Measurements from ENCODE around the gene PJVK. TPM values are rescaled to one million over a fixed set of nuclear protein-coding genes. Genes with fewer than 3 reads are reported as not detected.
"Not testable (repeated sequence)": the region's sequence is repeated elsewhere in the genome, so short reads cannot be mapped to it uniquely, and the experiment has no call there.

PJVK gene
- polyA plus RNA-seq, 3 donors from 2014 or later, result 0.19 TPM; not detected in 2

- no peak for DNase-seq
- peaks cover 0 to 2% (median 0%) of the 10 kb centered on the region in 3 donors for H3K27me3 Mint-ChIP-seq (ENCODE audit: low read depth in 3 of 3)
- no peaks in the 10 kb centered on the region for H3K36me3 Mint-ChIP-seq
- H3K9me3 Mint-ChIP-seq, result no peaks in the 10 kb centered on the region
- peaks cover 11 to 13% of the 10 kb centered on the region in 2 donors for H3K4me1 Mint-ChIP-seq
- H3K4me3 Mint-ChIP-seq, result no peak overlapping the region
- no peak overlapping the region for H3K27ac Mint-ChIP-seq
Observed at GRCh38 chr2:178419123-178419522, 32.1 kb upstream of the PJVK start.

GRCh38 chr2:178420463-178420999 lies 30.6 kb upstream of the PJVK start:
- Mint-ChIP-seq H3K27me3 (ENCODE audit: low read depth in 3 of 3) (no peaks in the 10 kb centered on the region), H3K27ac (no peak overlapping the region), H3K9me3 (peaks cover 0 to 5% (median 0%) of the 10 kb centered on the region in 6 donors), H3K4me3 (no peak overlapping the region), H3K4me1 (no peaks in the 10 kb centered on the region), H3K36me3 (peaks cover 3 to 8% (median 4%) of the 10 kb centered on the region in 3 donors)
- no peak for DNase-seq

GRCh38 chr2:178422097-178422496 lies 29.1 kb upstream of the PJVK start:
- peaks cover 0 to 8% (median under 1%) of the 10 kb centered on the region in 6 donors for H3K9me3 Mint-ChIP-seq
- H3K27ac Mint-ChIP-seq, result no peak overlapping the region
- no peak for DNase-seq
- H3K4me1 Mint-ChIP-seq, result no peaks in the 10 kb centered on the region
- peaks cover 12 to 22% (median 16%) of the 10 kb centered on the region in 3 donors for H3K36me3 Mint-ChIP-seq
- no peak overlapping the region for H3K4me3 Mint-ChIP-seq
- H3K27me3 Mint-ChIP-seq (ENCODE audit: low read depth in 3 of 3), result peaks cover 0 to 1% (median 0%) of the 10 kb centered on the region in 3 donors

GRCh38 chr2:178423746-178424145 lies 27.4 kb upstream of the PJVK start:
- H3K27me3 Mint-ChIP-seq (ENCODE audit: low read depth in 3 of 3); H3K4me1 Mint-ChIP-seq; H3K9me3 Mint-ChIP-seq; H3K4me3 Mint-ChIP-seq; H3K27ac Mint-ChIP-seq; DNase-seq: not testable (repeated sequence)
- H3K36me3 Mint-ChIP-seq, result peaks cover 13 to 25% (median 23%) of the 10 kb centered on the region in 3 donors

GRCh38 chr2:178425255-178425827 lies 25.8 kb upstream of the PJVK start:
- Mint-ChIP-seq H3K9me3 (peaks cover 0 to 8% (median under 1%) of the 10 kb centered on the region in 6 donors), H3K36me3 (peaks cover 13 to 35% (median 26%) of the 10 kb centered on the region in 3 donors)

GRCh38 chr2:178426388-178426787 lies 24.8 kb upstream of the PJVK start:
- peaks cover 17 to 45% (median 30%) of the 10 kb centered on the region in 3 donors for H3K36me3 Mint-ChIP-seq

More at GRCh38 chr2:178425255-178425827, 25.8 kb upstream of the PJVK start:
- Mint-ChIP-seq H3K4me1 (no peaks in the 10 kb centered on the region), H3K27ac (no peak overlapping the region), H3K27me3 (ENCODE audit: low read depth in 3 of 3) (peaks cover 0 to 1% (median 0%) of the 10 kb centered on the region in 3 donors), H3K4me3 (no peak overlapping the region)
- no peak for DNase-seq

GRCh38 chr2:178427458-178427857 lies 23.7 kb upstream of the PJVK start:
- Mint-ChIP-seq H3K9me3 (peaks cover 0 to 8% (median under 1%) of the 10 kb centered on the region in 6 donors), H3K36me3 (peaks cover 17 to 54% (median 38%) of the 10 kb centered on the region in 3 donors), H3K4me3 (no peak overlapping the region), H3K27me3 (ENCODE audit: low read depth in 3 of 3) (peaks cover 0 to 1% (median 0%) of the 10 kb centered on the region in 3 donors), H3K4me1 (no peaks in the 10 kb centered on the region), H3K27ac (no peak overlapping the region)
- no peak for DNase-seq

More at GRCh38 chr2:178426388-178426787, 24.8 kb upstream of the PJVK start:
- H3K4me3 Mint-ChIP-seq, result no peak overlapping the region
- peaks cover 0 to 1% (median 0%) of the 10 kb centered on the region in 3 donors for H3K27me3 Mint-ChIP-seq (ENCODE audit: low read depth in 3 of 3)
- H3K27ac Mint-ChIP-seq, result no peak overlapping the region
- DNase-seq, result no peak
- H3K9me3 Mint-ChIP-seq, result peaks cover 0 to 8% (median under 1%) of the 10 kb centered on the region in 6 donors
- H3K4me1 Mint-ChIP-seq, result no peaks in the 10 kb centered on the region

- no peak for DNase-seq
- H3K4me3 Mint-ChIP-seq, result no peak overlapping the region
- H3K36me3 Mint-ChIP-seq, result peaks cover 17 to 58% (median 39%) of the 10 kb centered on the region in 3 donors
- peaks cover 0 to 8% (median under 1%) of the 10 kb centered on the region in 6 donors for H3K9me3 Mint-ChIP-seq
- no peaks in the 10 kb centered on the region for H3K4me1 Mint-ChIP-seq
- H3K27me3 Mint-ChIP-seq (ENCODE audit: low read depth in 3 of 3), result peaks cover 0 to 1% (median 0%) of the 10 kb centered on the region in 3 donors
- no peak overlapping the region for H3K27ac Mint-ChIP-seq
Observed at GRCh38 chr2:178428396-178428806, 22.8 kb upstream of the PJVK start.

GRCh38 chr2:178429336-178429735 lies 21.8 kb upstream of the PJVK start:
- Mint-ChIP-seq H3K27me3 (ENCODE audit: low read depth in 3 of 3) (peaks cover 0 to 1% (median 0%) of the 10 kb centered on the region in 3 donors), H3K4me1 (no peaks in the 10 kb centered on the region), H3K27ac (peak overlapping the region in 1 of 6 donors; percentile 6), H3K9me3 (peaks cover 0 to 8% (median under 1%) of the 10 kb centered on the region in 6 donors), H3K4me3 (no peak overlapping the region), H3K36me3 (peaks cover 17 to 58% (median 41%) of the 10 kb centered on the region in 3 donors)
- DNase-seq, result no peak

GRCh38 chr2:178436662-178437061 lies 14.5 kb upstream of the PJVK start:
- H3K27ac Mint-ChIP-seq, result no peak overlapping the region
- peaks cover 28 to 55% (median 31%) of the 10 kb centered on the region in 3 donors for H3K36me3 Mint-ChIP-seq
- no peaks in the 10 kb centered on the region for H3K9me3 Mint-ChIP-seq
- DNase-seq, result no peak
- no peaks in the 10 kb centered on the region for H3K27me3 Mint-ChIP-seq (ENCODE audit: low read depth in 3 of 3)
- H3K4me3 Mint-ChIP-seq, result no peak overlapping the region
- H3K4me1 Mint-ChIP-seq, result no peaks in the 10 kb centered on the region

- H3K4me3 Mint-ChIP-seq, result no peak overlapping the region
- no peaks in the 10 kb centered on the region for H3K4me1 Mint-ChIP-seq
- peaks cover 22 to 57% (median 38%) of the 10 kb centered on the region in 3 donors for H3K36me3 Mint-ChIP-seq
- no peaks in the 10 kb centered on the region for H3K27me3 Mint-ChIP-seq (ENCODE audit: low read depth in 3 of 3)
- no peak overlapping the region for H3K27ac Mint-ChIP-seq
- H3K9me3 Mint-ChIP-seq, result no peaks in the 10 kb centered on the region
- no peak for DNase-seq
Observed at GRCh38 chr2:178441426-178441825, 9.8 kb upstream of the PJVK start.

- Mint-ChIP-seq H3K27ac (peak overlapping the region in 5 of 6 donors; percentile 58 to 83 (median 77)), H3K4me1 (peaks cover 24 to 32% of the 10 kb centered on the region in 2 donors), H3K27me3 (ENCODE audit: low read depth in 3 of 3) (peaks cover 10 to 15% (median 12%) of the 10 kb centered on the region in 3 donors), H3K9me3 (no peaks in the 10 kb centered on the region), H3K36me3 (peaks cover 13 to 27% (median 15%) of the 10 kb centered on the region in 3 donors), H3K4me3 (peak overlapping the region; percentile 23 to 84 (median 33))
- DNase-seq, result no peak
Observed at GRCh38 chr2:178448968-178449661, 2.1 kb upstream of the PJVK start.

- Mint-ChIP-seq H3K27ac (peak overlapping the region; percentile 77 to 90 (median 84)), H3K4me3 (peak overlapping the region; percentile 79 to 86 (median 84)), H3K27me3 (ENCODE audit: low read depth in 3 of 3) (peaks cover 10 to 17% (median 12%) of the 10 kb centered on the region in 3 donors), H3K4me1 (peaks cover 24 to 32% of the 10 kb centered on the region in 2 donors), H3K9me3 (no peaks in the 10 kb centered on the region), H3K36me3 (peaks cover 7 to 21% (median 8%) of the 10 kb centered on the region in 3 donors)
- no peak for DNase-seq
Observed at GRCh38 chr2:178449700-178450523, 1.3 kb upstream of the PJVK start.
